Peyer's patch (tissue), 4 donors: ENCODE measurements around the gene NALCN. TPM values are rescaled to one million over a fixed set of nuclear protein-coding genes. Genes with fewer than 3 reads are reported as not detected.

Experiments
- DNase-seq, 3 donors: peaks; one replicate each; pipeline ENCODE4 v3.0.0-alpha.2; 2017 to 2019
- H3K27ac ChIP-seq, 4 donors: fragments of 200-600 bp; sonication (generic); one replicate each; pipeline ENCODE4 v1.5.1; 2016 to 2019
- H3K27me3 ChIP-seq, 2 donors: fragments of 200-600 bp; sonication (generic); one replicate each; pipeline ENCODE4 v1.5.1; 2019
- H3K36me3 ChIP-seq, 3 donors: fragments of 200-600 bp; sonication (generic); one replicate each; pipeline ENCODE4 v1.5.1; 2016 to 2019
- H3K4me1 ChIP-seq, 4 donors: fragments of 200-600 bp; sonication (generic); one replicate each; pipeline ENCODE4 v1.5.1; 2016 to 2019
- H3K4me3 ChIP-seq, 4 donors: fragments of 200-600 bp; sonication (generic); 1 replicate in 3 of 4; 2 replicates in 1 of 4; pipeline ENCODE4 v1.5.1; 2016 to 2019; ENCODE audit warnings: mild to moderate bottlenecking in 1 of 4
- H3K9me3 ChIP-seq, 4 donors: fragments of 200-600 bp; sonication (generic); one replicate each; pipeline ENCODE4 v1.5.1; 2016 to 2019; ENCODE audit warnings: mild to moderate bottlenecking in 1 of 4
- POLR2A ChIP-seq, 2 donors: fragments of 450-650 bp; IDR thresholded peaks; one replicate each; pipeline ENCODE4 v1.5.1; 2017; ENCODE audit warnings: antibody characterized with exemption in 2 of 2, mild to moderate bottlenecking in 2 of 2, moderate library complexity in 2 of 2
- total RNA-seq, 4 donors: library from RNA; depleted of rRNA; stranded (reverse); fragments of >200 nt; gene quantifications; one replicate each; pipeline ENCODE4 v1.1.0, GENCODE V29; 2016
- TF ChIP-seq, protein P1 (sequence below), 6 experiments: fragments of 450-650 bp in 4 of 6; fragments of 200-600 bp in 2 of 6; sonication (generic) in 1 of 6; IDR thresholded peaks; one replicate each; pipeline ENCODE4 v1.5.1; 2017 to 2019; ENCODE audit warnings: antibody characterized with exemption in 6 of 6, mild to moderate bottlenecking in 3 of 6, moderate library complexity in 1 of 6

NALCN gene
- total RNA-seq, 4 donors from 2014 or later, result 0.13 to 0.18 TPM; not detected in 2

- no peak for DNase-seq
- Histone ChIP-seq H3K4me1 (no peaks in the 10 kb centered on the region), H3K4me3 (no peak overlapping the region), H3K9me3 (no peaks in the 10 kb centered on the region), H3K27me3 (no peaks in the 10 kb centered on the region), H3K27ac (no peak overlapping the region), H3K36me3 (no peaks in the 10 kb centered on the region)
- TF ChIP-seq POLR2A (IDR thresholded peaks at IDR 0.05), result no peak
- TF ChIP-seq, protein P1, sequence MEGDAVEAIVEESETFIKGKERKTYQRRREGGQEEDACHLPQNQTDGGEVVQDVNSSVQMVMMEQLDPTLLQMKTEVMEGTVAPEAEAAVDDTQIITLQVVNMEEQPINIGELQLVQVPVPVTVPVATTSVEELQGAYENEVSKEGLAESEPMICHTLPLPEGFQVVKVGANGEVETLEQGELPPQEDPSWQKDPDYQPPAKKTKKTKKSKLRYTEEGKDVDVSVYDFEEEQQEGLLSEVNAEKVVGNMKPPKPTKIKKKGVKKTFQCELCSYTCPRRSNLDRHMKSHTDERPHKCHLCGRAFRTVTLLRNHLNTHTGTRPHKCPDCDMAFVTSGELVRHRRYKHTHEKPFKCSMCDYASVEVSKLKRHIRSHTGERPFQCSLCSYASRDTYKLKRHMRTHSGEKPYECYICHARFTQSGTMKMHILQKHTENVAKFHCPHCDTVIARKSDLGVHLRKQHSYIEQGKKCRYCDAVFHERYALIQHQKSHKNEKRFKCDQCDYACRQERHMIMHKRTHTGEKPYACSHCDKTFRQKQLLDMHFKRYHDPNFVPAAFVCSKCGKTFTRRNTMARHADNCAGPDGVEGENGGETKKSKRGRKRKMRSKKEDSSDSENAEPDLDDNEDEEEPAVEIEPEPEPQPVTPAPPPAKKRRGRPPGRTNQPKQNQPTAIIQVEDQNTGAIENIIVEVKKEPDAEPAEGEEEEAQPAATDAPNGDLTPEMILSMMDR (IDR thresholded peaks at IDR 0.05), result no peak
Measured at GRCh38 chr13:101272886-101273285, 143.4 kb downstream of the NALCN start.

GRCh38 chr13:101271681-101272245, 144.5 kb downstream of the NALCN start:
- TF ChIP-seq, protein P1 (IDR thresholded peaks at IDR 0.05), result no peak
- TF ChIP-seq POLR2A (IDR thresholded peaks at IDR 0.05), result no peak

DNA sequence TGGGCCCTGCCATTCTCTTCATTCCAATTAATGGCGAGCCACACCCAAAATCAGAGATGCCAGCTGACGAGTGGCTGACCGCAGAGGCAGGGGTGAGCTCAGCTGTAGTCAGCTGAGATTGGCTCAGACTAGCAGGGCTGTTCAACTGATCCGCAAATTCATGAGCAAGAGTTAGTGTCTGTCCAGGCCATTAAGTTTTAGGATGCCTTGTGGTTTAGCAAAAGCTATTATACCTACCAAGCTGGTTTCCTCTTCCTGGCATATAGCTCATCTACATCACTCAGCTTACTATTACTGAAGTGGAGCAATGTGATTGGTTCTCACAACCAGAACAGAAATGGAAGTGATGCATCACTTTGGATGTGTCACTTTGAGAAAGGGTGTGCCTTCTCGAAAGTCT, 148.7 kb downstream of the NALCN start:
- no peaks in the 10 kb centered on the region for H3K27me3 ChIP-seq
- H3K4me1 ChIP-seq, result no peaks in the 10 kb centered on the region
- H3K27ac ChIP-seq, result no peak overlapping the region
- no peak overlapping the region for H3K4me3 ChIP-seq
- no peaks in the 10 kb centered on the region for H3K36me3 ChIP-seq
- no peak for DNase-seq
- TF ChIP-seq POLR2A (IDR thresholded peaks at IDR 0.05), result no peak
- TF ChIP-seq, protein P1 (IDR thresholded peaks at IDR 0.05), result no peak
- no peaks in the 10 kb centered on the region for H3K9me3 ChIP-seq

More at GRCh38 chr13:101271681-101272245, 144.5 kb downstream of the NALCN start:
- no peaks in the 10 kb centered on the region for H3K9me3 ChIP-seq
- no peaks in the 10 kb centered on the region for H3K27me3 ChIP-seq
- H3K4me1 ChIP-seq, result no peaks in the 10 kb centered on the region
- DNase-seq, result no peak
- H3K36me3 ChIP-seq, result no peaks in the 10 kb centered on the region
- no peak overlapping the region for H3K27ac ChIP-seq
- H3K4me3 ChIP-seq, result no peak overlapping the region

DNA sequence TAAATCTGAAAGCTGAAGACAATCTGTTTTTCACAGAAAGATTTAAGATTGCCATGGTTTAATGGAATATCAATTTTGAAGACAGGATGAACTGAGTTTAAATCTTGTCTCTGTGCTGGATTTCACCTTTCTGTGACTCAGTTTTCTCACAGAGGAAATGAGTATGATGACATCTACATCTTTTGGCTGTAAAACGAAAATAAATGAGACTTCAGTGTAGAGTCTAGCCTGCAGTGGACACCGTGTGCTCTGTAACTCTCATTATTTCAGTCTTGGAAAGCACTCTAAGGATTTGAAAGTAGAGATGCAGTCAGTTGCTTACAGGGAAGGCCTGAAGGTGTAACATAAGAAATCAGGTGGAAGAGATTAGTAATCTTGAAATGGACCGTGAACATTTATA, 150.4 kb downstream of the NALCN start:
- Histone ChIP-seq H3K27ac (no peak overlapping the region), H3K4me1 (no peaks in the 10 kb centered on the region), H3K27me3 (no peaks in the 10 kb centered on the region), H3K36me3 (no peaks in the 10 kb centered on the region), H3K9me3 (no peaks in the 10 kb centered on the region), H3K4me3 (no peak overlapping the region)
- no peak for TF ChIP-seq POLR2A (IDR thresholded peaks at IDR 0.05)
- TF ChIP-seq, protein P1 (IDR thresholded peaks at IDR 0.05), result no peak
- DNase-seq, result no peak

DNA sequence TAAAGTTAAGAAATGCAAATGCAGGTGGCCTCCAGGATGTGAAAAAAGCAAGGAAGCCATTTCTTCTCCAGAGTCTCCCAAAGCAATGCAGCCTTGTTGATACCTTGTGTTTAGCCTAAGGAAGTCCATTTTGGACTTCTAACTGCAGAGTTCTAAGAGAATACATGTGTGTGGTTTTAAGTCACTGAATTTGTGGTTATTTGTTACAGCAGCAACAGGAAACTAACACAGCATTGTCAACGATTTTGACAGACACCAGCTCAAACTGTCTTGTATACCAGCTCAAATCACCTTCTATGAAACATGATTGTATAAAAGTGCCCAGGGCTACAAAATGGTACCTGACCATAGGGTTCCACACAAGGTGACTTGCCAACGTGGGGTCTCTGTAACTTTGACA, 151.4 kb downstream of the NALCN start:
- no peaks in the 10 kb centered on the region for H3K4me1 ChIP-seq
- TF ChIP-seq, protein P1 (IDR thresholded peaks at IDR 0.05), result no peak
- no peak for TF ChIP-seq POLR2A (IDR thresholded peaks at IDR 0.05)
- DNase-seq, result no peak
- no peaks in the 10 kb centered on the region for H3K9me3 ChIP-seq
- no peaks in the 10 kb centered on the region for H3K27me3 ChIP-seq
- H3K36me3 ChIP-seq, result no peaks in the 10 kb centered on the region
- H3K4me3 ChIP-seq, result no peak overlapping the region
- H3K27ac ChIP-seq, result no peak overlapping the region

DNA sequence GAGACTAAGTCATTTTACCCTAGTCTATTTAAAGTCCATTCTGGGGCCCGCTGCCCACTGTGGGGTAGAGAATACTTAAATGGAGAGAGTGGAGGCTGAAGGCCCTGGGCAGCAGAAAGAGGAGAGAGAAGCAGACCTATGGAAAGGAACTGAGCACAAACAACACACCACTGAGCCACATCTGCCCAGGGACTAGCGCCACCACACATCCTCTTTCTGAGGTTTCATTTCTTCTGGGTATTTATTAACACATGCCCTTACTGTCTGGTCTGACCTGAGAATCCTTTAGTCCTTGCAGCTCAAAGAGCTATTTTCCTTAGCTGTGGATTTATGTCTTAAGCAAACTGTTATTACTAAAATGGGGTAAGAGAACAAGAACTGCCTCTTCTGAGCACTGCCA, 154.0 kb downstream of the NALCN start:
- TF ChIP-seq POLR2A (IDR thresholded peaks at IDR 0.05), result no peak
- TF ChIP-seq, protein P1 (IDR thresholded peaks at IDR 0.05), result no peak
- Histone ChIP-seq H3K27ac (no peak overlapping the region), H3K36me3 (no peaks in the 10 kb centered on the region), H3K27me3 (no peaks in the 10 kb centered on the region), H3K4me3 (no peak overlapping the region), H3K4me1 (no peaks in the 10 kb centered on the region), H3K9me3 (no peaks in the 10 kb centered on the region)
- no peak for DNase-seq
